ENCODE measurements around the gene HLA-C.
"Not testable (repeated sequence)": the region's sequence is repeated elsewhere in the genome, so short reads cannot be mapped to it uniquely, and the experiment has no call there.

The HLA-C gene

DNA sequence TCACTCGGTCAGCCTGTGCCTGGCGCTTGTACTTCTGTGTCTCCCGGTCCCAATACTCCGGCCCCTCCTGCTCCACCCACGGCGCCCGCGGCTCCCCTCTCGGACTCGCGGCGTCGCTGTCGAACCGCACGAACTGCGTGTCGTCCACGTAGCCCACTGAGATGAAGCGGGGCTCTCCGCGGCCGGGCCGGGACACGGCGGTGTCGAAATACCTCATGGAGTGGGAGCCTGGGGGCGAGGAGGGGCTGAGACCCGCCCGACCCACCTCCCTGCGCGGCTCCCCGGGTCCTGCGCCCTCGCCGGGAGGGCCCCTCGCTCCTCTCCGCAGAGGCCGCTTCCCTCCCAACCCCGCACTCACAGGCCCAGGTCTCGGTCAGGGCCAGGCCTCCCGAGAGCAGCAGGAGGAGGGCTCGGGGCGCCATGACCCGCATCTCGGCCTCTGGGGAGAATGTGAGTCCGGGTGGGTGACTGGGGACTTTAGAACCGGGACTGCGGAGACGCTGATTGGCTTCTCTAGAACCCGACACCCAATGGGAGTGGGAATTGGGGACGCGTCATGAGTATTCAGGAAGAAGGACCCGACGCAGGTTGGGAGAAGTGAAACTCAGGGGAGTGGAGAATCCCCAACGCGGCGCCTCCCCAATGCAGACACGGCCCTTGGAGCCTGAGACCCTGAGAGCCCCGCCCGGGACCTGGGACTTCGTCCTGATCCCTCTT, at the start of gene HLA-C:
Gene HLA-C (minus strand): TSS at position 452 of the 717 bp plus-strand sequence. CDS start 21 bp downstream, at position 431.
- no peak for DNase-seq

DNA sequence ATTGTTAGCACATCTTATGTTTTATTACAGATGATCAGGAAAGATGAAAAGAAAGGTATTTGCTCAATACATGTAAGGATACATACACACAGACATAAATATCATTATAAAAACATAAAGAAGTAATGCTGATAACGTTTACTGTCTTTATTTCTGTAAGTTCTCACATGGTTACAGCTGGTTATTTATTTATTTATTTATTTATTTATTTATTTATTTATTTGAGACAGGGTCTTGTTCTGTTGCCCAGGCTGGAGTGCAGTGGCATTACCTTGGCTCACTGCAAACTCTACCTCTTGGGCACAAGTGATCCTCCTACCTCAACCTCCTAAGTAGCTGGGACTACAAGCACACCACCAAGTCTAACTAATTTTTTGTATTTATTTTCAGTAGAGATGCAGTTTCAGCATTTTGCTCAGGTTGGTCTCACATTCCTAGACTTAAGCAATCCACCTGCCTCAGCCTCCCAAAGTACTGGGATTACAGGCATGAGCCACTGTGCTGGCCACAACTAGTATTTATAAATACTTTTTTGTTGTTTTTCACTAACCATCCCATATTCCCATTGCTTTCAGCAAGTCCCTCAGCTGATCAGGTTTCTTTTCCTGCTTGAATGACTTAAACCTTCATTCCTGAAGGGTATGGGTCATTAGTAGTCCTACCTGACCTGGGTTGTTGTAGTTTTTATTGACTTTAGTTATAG, 49.3 kb upstream of the HLA-C start:
- no peak for DNase-seq

DNA sequence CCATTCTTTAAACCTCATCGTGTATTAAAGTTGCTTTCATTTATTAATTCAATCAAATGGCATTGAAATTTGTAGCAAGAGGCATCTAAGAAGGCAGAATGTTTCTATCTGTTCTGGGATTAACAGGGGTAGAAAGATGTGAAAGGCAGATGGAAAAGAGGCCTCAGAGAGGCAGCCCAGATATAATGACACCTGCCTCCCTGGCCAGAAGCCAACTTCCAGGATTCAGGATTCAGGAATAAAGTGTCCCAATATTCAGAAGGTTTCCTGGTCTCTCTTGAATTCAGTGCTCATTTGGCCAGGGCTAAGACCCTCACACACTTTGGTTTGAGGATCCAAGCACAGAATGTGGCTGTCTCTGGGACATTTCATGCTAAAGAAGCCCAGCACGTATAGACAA, 45.1 kb upstream of the HLA-C start:
- no peak for DNase-seq

DNA sequence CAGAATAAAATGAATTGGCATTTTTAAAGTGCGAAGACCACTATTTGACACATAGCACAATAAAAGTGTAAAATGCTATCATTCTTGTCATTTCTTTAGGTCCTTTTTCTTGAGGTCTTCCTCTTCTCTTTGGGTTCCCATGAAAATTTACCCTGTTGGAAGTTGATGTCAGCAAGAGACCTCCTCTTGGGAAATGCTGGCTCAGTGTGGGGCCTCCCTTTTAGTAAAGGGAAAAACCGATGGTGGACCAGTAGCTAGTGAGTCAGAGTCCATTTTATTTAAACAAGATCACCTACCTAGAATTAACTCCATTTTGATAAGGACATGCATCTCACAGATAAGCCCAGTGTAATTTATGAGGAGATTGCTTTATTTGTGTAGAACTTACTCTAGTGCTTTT, 37.7 kb upstream of the HLA-C start:
- no peak for DNase-seq

DNA sequence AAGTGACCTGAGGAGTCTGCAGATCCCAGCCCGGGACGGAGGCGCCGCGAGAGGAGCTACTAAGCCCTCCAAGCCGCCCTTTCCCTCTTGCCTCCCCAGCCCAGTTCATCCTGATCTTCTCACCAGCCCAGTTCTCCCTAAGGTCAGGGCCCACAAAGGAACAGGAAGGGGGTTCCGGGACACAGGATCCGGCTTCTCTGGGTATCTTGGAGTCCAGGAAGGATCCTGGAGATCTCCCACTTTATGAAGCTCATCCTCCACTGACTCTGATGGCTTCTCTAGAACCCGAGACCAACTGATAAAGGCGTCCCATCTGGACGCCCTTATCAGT, 36.9 kb upstream of the HLA-C start:
- DNase-seq = no peak

DNA sequence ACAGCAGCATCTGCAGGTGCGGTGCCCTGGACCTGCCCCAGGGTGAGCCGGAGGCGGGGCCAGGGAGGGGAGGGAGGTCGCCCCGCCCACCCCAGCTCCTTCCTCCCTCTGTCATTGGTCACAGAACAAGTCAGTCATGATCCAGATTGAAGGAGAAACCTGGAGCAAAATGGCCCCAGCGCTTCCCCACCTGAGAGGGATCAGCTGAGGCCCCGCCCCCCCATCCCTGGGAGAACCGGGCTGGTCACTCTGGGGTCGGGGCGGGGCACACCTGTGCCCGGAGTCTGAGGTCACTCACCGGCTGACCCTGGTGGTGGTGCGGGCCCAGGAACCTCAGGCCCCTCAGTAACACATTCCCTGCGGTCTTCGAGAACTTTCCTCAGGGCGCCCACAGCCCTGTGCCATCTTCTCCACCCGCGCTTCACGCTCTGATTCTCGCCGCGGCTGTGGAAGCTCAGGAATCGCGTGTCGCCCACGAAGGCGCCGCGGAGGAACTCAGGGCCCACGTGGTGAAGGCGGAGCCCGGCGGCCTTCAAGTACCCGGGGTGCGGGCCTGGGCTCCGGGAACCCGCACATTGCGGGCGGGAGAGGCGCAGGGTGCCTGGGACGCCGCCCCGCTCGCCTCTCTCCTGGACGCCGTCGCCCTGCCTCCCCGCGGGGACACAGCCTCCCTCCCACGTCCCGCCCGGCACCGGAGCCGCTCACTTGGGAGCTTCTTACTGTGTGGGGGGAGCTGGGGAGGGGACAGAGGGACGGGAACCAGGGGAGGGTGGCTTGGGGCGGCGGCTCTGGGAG, 36.4 kb upstream of the HLA-C start:
- no peak for DNase-seq

DNA sequence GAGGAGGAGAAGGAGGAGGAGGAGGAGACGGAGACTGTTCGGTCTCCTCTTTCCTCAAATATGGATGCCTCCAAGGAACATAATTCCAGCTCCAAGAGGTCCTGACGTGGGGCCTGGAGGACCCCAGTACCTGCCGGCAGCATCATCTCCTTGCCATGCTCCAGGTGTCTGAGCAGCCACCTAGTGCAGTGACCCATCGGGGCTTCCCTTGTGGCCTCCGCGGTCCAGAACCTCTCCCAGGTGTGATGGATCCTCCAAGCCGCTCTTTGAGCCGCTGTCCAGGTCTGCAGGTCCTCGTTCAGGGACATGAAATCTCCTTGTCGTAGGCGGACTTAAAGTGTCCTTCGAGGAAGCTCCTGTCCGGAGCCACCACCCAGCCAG, 35.8 kb upstream of the HLA-C start:
- no peak for DNase-seq

DNA sequence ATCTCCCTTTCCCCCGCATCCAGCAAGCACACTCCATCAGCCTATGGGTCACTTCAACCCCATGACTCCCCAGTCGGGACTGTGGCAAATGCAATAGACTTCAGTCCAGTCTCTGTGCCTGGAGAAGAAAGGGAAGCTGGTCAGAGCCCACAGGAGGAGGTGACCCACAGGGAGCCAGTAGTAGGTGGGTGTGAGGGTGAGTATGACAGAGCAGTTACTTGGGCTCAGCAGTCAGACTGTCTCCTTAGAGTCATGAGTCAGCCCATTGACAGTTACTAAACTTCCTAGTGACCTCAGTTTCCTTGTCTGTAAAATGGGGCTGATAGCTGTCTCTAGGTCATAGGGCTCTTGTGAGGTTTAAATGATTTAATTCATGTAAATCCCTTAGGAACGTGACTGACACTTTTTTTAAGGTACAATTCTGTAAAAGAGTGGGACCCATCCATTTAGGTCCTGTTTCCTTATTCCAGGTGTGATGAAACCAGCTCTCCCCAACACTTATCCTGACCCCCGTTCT, 33.9 kb upstream of the HLA-C start:
- DNase-seq = no peak

DNA sequence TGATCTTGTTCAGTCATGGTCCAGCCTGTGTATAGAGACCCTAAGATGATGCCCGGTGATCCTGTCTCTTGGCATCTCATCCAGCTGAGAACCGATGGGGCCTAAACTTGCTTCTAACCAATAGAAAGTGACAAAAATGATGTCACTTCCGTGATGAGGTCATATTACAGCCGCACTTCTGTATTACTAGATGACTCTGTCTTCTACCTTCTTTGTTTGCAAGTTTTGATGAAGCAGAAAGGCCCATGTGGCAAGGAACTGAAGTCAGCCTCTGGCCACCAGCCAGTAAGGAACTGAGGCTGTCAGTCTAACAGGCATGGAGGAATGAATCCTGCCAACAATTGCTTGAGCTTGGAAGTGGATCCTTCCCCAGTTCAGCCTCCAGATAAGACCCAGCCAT, 32.8 kb upstream of the HLA-C start:
- no peak for DNase-seq

DNA sequence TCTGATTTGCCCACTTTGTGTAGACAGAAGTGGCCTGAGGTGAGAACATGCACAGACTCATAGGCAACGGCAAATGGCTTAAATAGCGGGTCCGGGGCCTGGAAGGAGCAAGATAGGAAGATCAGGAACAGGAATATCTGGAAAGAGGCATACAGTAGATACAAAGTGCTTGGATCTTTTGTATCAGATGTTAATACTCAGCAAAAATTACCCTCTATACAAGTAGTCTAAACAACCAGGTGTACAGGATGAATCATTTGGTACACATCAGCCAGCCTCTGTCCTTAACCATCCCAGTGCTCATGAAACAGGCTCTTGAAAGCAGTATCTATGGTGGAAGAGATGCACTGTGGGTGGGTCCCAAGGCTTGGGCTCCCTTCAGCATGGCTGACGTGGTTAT, 28.9 kb upstream of the HLA-C start:
- DNase-seq = no peak

DNA sequence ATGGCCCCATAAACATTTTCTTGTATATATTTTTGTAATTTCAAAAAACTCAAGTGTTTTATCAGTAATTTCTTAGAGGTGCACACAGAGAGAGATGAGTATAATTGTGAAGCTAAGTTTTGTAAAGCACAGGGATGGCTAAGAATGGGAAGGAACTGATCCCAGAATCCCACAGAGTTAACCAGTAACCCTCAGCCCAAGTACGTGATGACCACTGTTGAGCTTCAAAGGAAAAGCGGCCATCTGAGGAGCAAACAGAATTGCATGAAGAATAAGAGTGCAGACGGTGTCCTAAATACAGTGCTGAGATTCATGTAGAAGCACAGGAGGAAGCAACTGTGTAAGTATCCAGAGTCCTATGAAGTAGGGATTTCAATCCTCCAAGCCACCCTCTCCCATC, 28.1 kb upstream of the HLA-C start:
- DNase-seq = no peak

DNA sequence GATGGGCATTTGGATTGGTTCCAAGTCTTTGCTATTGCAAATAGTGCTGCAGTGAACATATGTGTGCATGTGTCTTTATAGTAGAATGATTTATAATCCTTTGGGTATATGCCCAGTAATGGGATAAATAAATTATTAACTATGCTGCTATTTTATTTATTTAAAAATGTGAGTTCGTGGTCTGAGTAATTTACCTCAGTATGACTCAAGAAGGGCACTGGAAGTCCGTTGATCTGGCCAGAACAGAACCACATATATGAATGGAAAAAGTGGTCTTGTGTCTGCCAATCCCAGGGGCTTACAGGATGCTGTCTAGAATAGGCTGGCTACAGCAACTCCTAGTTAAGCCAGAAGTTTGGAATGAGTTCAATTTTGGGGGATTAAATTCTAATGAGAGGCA, 27.6 kb upstream of the HLA-C start:
- no peak for DNase-seq

DNA sequence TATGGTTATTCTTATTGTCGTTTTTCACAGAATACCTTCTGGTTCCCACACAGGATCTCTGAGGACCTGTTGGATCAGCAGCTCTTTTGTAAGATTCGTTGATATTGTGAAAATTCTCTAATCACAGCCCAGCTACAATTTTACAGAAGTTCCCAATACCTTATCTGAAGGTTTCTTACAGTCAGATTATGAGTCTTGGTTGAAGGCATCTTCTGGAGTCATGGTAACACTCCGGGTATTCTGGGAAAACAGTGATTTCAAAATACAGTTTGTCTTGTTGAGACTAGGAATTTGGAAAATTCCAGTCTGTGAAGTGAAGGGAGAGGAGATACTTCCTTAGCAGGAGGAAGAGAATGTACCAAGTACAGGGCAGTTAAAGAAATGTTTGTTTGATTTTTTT, 22.2 kb upstream of the HLA-C start:
- DNase-seq = no peak

DNA sequence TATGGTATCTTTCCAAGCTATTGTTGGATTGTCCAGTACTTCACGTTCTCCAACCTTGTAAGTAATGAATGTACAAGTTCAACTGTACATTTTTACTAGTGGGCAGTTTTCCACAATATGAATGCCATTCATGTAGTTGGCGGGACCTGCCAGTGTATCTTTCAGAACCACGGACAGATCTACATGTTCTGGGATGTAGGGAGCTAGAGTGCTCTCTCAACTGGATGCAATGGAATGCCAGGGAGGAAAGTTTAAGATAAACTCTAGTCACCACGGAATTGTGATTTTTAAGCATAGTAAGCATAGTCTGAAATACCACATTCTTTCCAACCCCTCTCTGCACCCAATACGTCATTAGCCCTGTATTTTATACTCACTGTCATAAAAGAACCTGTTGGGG, 21.5 kb upstream of the HLA-C start:
- no peak for DNase-seq

DNA sequence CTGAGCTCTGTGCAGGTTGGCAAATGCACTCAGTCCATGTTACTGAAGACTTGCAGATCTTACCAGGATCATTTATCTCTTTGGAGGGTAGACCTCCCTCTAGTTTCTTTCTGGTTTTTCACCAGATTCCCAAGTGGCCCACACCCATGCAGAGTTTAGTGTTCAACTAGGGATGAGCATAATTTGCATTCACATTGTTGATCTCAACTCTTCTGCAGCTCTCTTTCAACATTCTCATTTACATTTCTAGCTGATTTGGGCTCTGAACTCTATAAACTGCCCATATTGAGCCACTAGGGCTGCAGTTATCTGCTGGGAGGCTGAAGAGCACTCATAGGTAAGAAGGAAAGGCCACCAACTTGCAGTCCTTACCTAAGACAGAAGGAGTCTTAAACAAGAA, 17.9 kb upstream of the HLA-C start:
- no peak for DNase-seq

DNA sequence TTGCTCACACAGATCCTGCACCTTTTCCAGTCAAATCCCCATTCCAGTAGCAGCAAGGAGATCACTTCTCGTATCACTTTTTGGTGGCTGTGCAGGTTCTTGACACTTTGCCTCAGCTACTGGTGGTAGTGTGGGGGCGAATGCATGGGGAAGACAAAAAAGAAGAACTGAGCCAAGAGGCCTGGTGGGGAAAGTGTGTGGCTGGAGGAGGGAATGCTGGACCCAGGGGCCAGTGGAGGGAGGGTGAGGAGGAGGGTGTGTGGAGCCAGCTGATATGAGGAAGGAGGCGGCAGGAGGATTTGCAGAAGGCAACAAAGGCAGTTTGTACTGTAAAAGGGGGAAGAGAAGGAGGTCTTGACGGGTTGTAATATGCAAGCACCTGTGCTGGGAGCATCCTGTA, 15.7 kb upstream of the HLA-C start:
- no peak for DNase-seq

DNA sequence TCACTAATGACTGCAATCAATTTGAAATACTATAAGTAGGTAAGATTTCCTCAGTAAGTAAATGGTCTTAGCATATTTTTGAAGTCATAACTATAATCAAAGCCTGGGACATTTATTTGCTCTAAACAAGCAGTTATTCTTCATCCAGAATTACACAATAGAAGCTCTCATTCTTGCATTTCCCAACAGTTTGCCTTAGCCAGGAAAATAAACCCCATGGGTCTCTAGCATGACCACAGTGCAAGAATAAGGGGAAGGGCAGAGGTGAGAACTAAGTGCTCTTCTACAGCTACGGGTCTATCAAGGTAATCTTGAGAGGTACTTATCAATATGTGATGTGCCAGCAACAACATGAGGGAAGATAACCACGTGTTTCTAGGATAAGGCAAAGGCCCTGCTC, 14.1 kb upstream of the HLA-C start:
- no peak for DNase-seq

DNA sequence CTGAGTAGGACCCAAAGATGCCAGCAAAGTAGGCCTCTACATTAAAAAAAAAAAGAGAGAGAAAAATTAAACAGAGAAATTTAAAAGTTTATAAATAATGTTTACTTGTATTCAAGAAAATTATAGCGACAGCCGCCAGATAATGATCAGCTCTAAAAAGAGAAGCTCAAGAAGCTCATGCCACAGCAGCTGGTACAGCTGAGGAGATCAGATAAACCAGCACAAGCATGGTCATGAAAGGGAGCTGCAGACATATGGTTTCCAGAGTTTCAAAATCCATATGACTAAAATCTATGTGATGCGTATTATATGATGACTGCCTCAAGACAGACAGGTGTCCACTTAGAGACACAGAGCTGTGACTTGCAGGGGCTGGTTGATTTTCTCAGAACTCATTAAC, 13.6 kb upstream of the HLA-C start:
- no peak for DNase-seq

DNA sequence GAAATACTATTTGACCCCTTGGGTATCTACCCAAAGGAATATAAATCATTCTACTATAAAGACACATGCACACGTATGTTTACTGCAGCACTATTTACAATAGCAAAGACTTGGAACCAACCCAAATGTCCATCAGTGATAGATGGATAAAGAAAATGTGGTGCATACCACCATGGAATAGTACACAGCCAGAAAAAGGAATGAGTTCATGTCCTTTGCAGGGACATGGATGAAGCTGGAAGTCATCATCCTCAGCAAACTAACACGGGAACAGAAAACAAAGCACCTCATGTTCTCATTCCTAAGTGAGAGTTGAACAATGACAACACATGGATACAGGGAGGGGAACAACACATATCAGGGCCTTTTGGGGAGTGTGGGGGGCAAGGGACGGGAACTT, 7.8 kb upstream of the HLA-C start:
- not testable (repeated sequence) for DNase-seq

DNA sequence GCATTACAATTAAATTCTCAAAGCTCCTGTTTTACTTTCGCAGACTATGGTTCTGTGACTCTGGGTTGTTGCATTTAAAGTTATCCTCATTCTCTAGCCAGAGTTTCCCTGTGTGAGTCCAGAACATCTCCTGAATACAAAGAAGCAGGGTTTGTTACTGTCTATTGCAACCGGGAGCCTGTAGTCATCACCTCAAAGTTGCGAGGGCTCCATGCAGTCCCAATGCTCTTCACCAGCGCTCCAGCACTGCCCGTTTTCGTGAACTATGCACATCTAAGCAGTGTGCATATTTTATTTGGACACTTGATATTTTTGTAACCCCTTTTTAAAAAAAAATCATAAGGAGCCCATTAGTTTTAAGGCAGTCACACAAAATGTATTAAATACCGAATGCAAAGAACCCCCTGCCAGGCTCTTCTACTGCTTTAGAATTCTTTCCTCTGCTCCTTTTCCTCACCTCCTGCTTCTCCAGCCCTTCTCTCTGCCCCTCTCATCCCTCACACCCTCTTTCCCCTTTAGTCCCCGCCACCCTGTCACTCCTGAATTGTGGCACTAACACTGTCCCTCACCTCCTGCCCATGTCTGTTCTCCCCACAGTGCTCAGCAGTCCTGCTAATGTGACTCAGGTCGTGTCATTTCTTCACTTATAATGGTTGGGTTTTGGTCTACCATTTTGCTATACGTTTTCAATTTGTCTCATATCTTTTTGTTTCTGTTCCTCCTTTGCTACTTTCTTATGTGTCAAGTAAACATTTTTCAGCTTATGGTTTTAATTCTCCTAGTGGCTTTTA, 1.1 kb upstream of the HLA-C start:
- DNase-seq = no peak

DNA sequence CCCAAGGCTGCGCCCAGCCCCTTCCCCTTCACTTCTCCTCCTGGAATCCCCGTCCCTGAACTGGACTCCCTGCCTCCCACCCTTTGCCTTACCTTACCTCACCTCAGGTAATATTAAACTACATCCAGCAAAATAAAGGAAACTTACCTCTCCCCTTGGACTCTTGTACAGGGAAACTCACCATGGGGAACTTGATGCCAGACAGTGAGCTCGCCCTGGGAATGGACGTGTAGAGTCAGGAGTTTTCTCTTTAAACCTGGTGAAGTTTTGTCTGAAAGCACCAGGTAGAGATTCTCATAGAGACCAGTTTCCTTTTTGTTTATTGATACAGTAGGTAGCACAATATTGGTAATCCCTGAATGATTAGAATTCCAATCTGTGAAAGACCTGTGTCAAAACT, 544 bp upstream of the HLA-C start:
- no peak for DNase-seq

DNA sequence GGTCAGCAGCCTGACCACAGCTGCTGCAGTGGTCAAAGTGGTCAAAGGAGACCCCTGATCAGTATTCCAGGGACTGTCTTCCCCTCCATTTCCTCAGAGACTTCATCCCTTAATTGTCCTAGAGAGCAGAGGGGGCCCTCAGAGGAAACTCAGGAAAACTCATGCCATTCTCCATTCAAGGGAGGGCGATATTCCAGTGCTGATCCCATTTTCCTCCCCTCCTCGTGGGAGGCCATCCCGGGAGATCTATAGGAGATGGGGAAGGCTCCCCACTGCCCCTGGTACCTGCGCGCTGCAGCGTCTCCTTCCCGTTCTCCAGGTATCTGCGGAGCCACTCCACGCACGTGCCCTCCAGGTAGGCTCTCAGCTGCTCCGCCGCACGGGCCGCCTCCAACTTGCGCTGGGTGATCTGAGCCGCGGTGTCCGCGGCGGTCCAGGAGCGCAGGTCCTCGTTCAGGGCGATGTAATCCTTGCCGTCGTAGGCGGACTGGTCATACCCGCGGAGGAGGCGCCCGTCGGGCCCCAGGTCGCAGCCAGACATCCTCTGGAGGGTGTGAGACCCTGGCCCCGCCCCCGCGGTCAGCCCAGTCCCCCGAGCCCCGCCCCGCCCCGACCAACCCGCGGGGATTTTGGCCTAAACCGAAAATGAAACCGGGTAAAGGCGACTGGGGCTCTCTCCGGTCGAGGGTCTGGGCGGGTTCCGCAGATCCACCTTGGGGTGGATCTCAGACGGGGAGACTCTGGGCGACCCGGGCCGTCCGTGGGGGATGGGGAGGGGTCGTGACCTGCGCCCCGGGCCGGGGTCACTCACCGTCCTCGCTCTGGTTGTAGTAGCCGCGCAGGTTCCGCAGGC, 878 bp downstream of the HLA-C start:
- no peak for DNase-seq
